Osteoblast (primary cell): Measurements from ENCODE around the gene SELENOW. TPM values are rescaled to one million over a fixed set of nuclear protein-coding genes. Genes with fewer than 3 reads are reported as not detected.

ENCODE experiments used
- DNase-seq: peaks from one replicate; pipeline ENCODE4 v3.0.0; 2011; ENCODE audit warnings: low spot score, mixed read lengths; ENCODE audit not compliant: insufficient read length; ENCODE audit errors: missing footprints
- H2AFZ ChIP-seq: 2 replicates; pipeline ENCODE4 v1.6.0; 2011; ENCODE audit warnings: mild to moderate bottlenecking, low read length
- H3K27ac ChIP-seq: 2 replicates; pipeline ENCODE4 v1.5.1; 2011; ENCODE audit warnings: mild to moderate bottlenecking, low read depth, low read length, moderate library complexity
- H3K27me3 ChIP-seq: 2 replicates; pipeline ENCODE4 v1.6.0; 2012; ENCODE audit warnings: mild to moderate bottlenecking, control low read depth, inconsistent platforms, low read length, moderate library complexity; ENCODE audit not compliant: insufficient read depth
- H3K36me3 ChIP-seq: 2 replicates; pipeline ENCODE4 v1.5.1; 2011; ENCODE audit warnings: mild to moderate bottlenecking, low read length, control low read depth, moderate library complexity; ENCODE audit not compliant: insufficient read depth
- H3K4me1 ChIP-seq: 2 replicates; pipeline ENCODE4 v1.5.1; 2011; ENCODE audit warnings: mild to moderate bottlenecking, low read length, control low read depth, moderate library complexity; ENCODE audit not compliant: insufficient read depth
- H3K4me2 ChIP-seq: 2 replicates; pipeline ENCODE4 v1.6.0; 2011; ENCODE audit warnings: mild to moderate bottlenecking, low read length; ENCODE audit not compliant: insufficient read depth
- H3K4me3 ChIP-seq: fragments of 200-600 bp; sonication (generic); 3 replicates; pipeline ENCODE4 v1.5.1; 2012; ENCODE audit warnings: mild to moderate bottlenecking, low read length, inconsistent platforms; ENCODE audit not compliant: insufficient read depth
- H3K79me2 ChIP-seq: 2 replicates; pipeline ENCODE4 v1.6.0; 2012; ENCODE audit warnings: mild to moderate bottlenecking, low read length, control low read depth, inconsistent platforms; ENCODE audit not compliant: insufficient read depth
- H3K9me3 ChIP-seq: 2 replicates; pipeline ENCODE4 v1.5.1; 2011; ENCODE audit warnings: low read depth, low read length, control low read depth
- H4K20me1 ChIP-seq: 2 replicates; pipeline ENCODE4 v1.6.0; 2012; ENCODE audit warnings: mild to moderate bottlenecking, low read length, control low read depth; ENCODE audit not compliant: insufficient read depth
- CTCF ChIP-seq: IDR thresholded peaks from 2 replicates; pipeline ENCODE4 v1.5.1; 2011; ENCODE audit warnings: mild to moderate bottlenecking, low read depth, low read length, moderate library complexity; ENCODE audit errors: extremely low read depth
- total RNA-seq: library from RNA; depleted of rRNA; stranded (reverse); fragments of >200 nt; gene quantifications from 2 replicates; pipeline ENCODE4 v1.2.3, GENCODE V29; 2012

SELENOW gene
- total RNA-seq, 1 donor = 76.7 TPM

DNA sequence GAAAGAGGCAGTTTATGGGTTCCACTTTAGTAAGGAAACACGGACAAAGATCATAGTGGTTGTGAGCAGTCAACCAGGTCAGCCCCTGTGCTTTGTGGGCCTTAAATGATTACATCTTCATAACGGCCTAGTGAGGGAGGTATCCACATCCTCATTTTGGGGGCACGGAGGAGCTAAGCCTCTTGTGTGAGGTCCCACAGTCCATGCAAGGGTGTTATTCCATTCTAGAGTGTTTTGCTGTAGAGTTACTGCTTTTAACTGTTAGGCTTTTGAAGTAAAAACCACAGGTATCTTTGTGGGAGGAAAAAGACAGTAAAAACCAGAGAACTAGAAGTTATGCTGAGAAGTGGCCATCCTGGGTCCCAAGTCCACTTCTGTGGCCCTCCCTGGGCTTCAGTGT lies 29.2 kb upstream of the SELENOW start:
- no peaks in the 10 kb centered on the region for H3K9me3 ChIP-seq
- peaks cover 41% of the 10 kb centered on the region for H3K79me2 ChIP-seq
- H3K4me1 ChIP-seq = no peaks in the 10 kb centered on the region
- H3K27me3 ChIP-seq = no peaks in the 10 kb centered on the region
- TF ChIP-seq CTCF = no peak
- peaks cover 34% of the 10 kb centered on the region for H4K20me1 ChIP-seq
- H3K36me3 ChIP-seq = peaks cover 61% of the 10 kb centered on the region
- no peak overlapping the region for H3K4me2 ChIP-seq
- DNase-seq = peak; percentile 51
- H3K4me3 ChIP-seq = no peak overlapping the region
- no peak overlapping the region for H3K27ac ChIP-seq
- H2AFZ ChIP-seq = no peak overlapping the region

- Histone ChIP-seq H2AFZ (no peak overlapping the region), H3K9me3 (no peaks in the 10 kb centered on the region), H4K20me1 (peaks cover 34% of the 10 kb centered on the region), H3K79me2 (peaks cover 39% of the 10 kb centered on the region), H3K36me3 (peaks cover 64% of the 10 kb centered on the region), H3K27ac (no peak overlapping the region), H3K4me3 (no peak overlapping the region), H3K4me2 (no peak overlapping the region), H3K27me3 (no peaks in the 10 kb centered on the region), H3K4me1 (no peaks in the 10 kb centered on the region)
- no peak for DNase-seq
- TF ChIP-seq CTCF = no peak
Measured at GRCh38 chr19:47750752-47751151, 27.8 kb upstream of the SELENOW start.

DNA sequence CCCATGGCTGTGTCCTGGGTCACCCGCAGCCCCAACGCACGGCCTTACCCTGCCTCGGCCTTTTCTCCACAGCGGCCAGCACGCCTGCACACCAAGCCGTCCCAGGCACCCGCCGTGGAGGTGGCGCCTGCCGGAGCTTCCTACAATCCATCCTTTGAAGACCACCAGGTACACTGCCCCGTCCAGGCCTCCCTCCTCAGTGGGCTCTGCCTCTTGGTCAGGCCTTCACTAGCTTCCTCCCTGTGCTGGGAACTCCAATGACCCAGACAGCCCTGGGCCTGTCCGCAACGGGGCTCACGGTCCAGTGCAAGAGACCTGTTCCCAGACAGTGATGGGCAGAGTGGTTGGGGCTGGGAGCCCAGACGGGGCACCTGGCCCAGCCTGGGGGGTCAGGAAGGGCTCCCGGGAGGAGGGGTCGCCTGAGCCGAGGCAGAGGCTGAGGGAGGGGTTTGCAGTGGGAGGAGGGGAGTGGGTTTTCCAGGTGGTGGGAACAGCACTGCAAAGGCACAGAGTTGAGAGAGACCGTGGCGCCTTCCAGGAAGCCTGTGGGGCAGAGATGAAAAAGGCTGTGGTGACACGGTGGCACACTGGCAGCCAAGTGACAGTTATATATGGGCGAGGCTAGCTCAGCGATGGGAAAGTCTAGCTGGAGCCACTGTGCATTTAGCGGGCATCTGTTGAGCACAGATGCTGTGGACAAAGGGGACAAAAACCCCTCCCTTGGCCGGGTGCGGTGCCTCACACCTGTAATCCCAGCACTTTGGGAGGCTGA lies 25.9 kb upstream of the SELENOW start:
- Histone ChIP-seq H3K36me3 (peaks cover 75% of the 10 kb centered on the region), H3K27me3 (no peaks in the 10 kb centered on the region), H3K4me2 (no peak overlapping the region), H3K9me3 (no peaks in the 10 kb centered on the region), H3K4me1 (no peaks in the 10 kb centered on the region), H4K20me1 (peaks cover 34% of the 10 kb centered on the region), H3K27ac (no peak overlapping the region), H3K4me3 (no peak overlapping the region), H2AFZ (no peak overlapping the region), H3K79me2 (peaks cover 23% of the 10 kb centered on the region)
- no peak for TF ChIP-seq CTCF
- DNase-seq = peak; percentile 65

DNA sequence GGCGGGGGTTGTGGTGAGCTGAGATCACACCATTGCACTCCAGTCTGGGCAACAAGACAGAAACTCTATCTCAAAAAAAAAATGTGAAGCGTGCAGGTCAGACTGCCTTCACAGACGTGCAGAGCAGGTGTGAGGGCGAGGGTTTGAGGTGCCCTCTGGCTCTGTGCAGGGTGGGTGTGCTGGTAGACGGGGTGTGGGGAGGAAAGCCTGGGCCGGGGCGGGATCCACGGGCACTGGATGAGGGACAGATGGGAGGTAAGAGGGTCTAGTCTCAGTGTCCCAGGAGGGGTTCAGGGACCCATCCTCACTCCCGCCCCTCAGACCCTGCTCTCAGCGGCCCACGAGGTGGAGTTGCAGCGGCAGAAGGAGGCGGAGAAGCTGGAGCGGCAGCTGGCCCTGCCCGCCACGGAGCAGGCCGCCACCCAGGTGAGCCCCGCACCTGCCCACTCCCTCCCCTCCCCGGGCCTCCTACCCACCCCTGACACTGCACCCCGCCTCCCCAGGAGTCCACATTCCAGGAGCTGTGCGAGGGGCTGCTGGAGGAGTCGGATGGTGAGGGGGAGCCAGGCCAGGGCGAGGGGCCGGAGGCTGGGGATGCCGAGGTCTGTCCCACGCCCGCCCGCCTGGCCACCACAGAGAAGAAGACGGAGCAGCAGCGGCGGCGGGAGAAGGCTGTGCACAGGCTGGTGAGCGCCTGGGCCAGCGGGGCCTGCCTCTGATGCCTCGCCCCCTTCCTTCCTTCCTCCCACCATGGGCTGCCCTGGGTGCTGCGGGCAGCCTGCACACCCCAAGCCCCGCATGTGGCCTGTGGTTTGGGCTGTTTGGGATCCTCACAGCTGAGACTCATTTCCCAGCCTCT lies 24.1 kb upstream of the SELENOW start:
- TF ChIP-seq CTCF = no peak
- peaks cover 75% of the 10 kb centered on the region for H3K36me3 ChIP-seq
- peaks cover 22% of the 10 kb centered on the region for H4K20me1 ChIP-seq
- no peaks in the 10 kb centered on the region for H3K9me3 ChIP-seq
- H3K27ac ChIP-seq = no peak overlapping the region
- H3K27me3 ChIP-seq = no peaks in the 10 kb centered on the region
- peaks cover 8% of the 10 kb centered on the region for H3K79me2 ChIP-seq
- no peak overlapping the region for H3K4me2 ChIP-seq
- peak; percentile 72 for DNase-seq
- no peak overlapping the region for H3K4me3 ChIP-seq
- H3K4me1 ChIP-seq = no peaks in the 10 kb centered on the region
- H2AFZ ChIP-seq = no peak overlapping the region
